Measurements from ENCODE around the gene SLC4A11.

DNA sequence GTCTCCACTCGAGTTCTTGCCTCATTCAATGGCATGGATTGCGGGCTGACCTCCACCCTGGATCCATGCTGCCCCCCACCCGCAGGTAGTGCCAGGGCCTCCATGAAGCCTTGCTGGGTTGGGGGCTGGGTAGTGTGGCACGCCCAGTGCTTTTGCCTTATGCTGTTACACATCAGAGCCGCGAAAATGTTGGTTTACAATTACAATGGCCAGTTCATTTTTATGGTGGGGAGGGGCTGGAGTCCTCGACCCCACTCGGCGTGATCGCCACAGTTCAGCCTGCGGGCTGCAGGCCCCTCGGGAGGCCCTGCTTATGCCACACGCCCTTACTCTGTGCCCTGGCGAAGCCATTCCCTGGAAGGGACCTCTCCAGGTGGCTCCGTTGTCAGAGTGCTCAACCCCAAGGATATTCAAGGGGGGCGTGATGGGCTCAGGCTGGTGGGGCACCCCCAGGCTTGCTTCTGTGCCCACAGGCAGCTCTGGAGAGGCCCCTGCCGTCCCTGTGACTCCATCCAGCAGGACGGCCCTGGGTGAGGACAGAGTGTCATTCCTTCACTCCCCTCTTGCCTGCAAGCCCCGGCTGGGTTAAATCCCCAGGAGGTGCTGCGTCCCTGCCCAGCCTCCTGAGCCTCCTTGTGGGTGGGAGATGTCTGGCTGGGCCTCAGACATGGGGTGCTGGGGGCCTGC is 14.9 kb downstream of the SLC4A11 start:
- TF ChIP-seq, protein P1, sequence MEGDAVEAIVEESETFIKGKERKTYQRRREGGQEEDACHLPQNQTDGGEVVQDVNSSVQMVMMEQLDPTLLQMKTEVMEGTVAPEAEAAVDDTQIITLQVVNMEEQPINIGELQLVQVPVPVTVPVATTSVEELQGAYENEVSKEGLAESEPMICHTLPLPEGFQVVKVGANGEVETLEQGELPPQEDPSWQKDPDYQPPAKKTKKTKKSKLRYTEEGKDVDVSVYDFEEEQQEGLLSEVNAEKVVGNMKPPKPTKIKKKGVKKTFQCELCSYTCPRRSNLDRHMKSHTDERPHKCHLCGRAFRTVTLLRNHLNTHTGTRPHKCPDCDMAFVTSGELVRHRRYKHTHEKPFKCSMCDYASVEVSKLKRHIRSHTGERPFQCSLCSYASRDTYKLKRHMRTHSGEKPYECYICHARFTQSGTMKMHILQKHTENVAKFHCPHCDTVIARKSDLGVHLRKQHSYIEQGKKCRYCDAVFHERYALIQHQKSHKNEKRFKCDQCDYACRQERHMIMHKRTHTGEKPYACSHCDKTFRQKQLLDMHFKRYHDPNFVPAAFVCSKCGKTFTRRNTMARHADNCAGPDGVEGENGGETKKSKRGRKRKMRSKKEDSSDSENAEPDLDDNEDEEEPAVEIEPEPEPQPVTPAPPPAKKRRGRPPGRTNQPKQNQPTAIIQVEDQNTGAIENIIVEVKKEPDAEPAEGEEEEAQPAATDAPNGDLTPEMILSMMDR (IDR thresholded peaks at IDR 0.05; ENCODE audit: insufficient read depth, low read length), result no peak
- TF ChIP-seq GABPA (IDR thresholded peaks at IDR 0.05; ENCODE audit: low read depth) (no peak), POLR2AphosphoS5 (IDR thresholded peaks at IDR 0.05; ENCODE audit: low read depth) (no peak)
